ENCODE results near the gene CIC.

Gene CIC

DNA sequence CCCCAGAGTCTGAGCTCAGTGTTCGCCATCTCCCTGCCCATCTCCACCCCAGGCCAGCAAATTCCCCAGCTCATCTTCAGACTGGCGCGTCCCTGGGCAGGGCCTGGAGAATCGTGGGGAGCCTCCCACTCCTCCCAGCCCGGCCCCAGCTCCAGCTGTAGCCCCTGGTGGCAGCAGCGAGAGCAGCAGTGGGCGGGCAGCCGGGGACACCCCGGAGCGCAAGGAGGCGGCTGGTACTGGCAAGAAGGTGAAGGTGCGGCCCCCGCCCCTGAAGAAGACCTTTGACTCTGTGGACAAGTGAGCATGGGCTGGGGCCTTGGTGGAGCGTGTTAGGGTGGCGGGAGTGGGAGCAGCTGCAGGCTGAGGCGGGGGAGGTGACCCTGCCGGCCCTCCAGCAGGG lies 24.5 kb downstream of the CIC start:
- intact Hi-C loops (cut with DNase I), result no loop called here
- DNase-seq, result peak in 1 of 42 donors; percentile 12

DNA sequence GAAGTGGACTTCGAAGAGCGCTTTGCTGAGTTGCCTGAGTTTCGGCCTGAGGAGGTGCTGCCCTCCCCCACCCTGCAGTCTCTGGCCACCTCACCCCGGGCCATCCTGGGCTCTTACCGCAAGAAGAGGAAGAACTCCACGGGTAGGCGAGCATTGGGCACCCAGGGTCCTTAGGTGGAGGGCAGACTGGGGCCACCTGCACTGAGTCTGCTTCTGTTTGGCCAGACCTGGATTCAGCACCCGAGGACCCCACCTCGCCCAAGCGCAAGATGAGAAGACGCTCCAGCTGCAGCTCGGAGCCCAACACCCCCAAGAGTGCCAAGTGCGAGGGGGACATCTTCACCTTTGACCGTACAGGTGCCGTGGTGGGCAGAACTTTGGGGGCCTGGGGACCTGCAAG lies 24.9 kb downstream of the CIC start:
- intact Hi-C loops (cut with DNase I), result no loop called here

DNA sequence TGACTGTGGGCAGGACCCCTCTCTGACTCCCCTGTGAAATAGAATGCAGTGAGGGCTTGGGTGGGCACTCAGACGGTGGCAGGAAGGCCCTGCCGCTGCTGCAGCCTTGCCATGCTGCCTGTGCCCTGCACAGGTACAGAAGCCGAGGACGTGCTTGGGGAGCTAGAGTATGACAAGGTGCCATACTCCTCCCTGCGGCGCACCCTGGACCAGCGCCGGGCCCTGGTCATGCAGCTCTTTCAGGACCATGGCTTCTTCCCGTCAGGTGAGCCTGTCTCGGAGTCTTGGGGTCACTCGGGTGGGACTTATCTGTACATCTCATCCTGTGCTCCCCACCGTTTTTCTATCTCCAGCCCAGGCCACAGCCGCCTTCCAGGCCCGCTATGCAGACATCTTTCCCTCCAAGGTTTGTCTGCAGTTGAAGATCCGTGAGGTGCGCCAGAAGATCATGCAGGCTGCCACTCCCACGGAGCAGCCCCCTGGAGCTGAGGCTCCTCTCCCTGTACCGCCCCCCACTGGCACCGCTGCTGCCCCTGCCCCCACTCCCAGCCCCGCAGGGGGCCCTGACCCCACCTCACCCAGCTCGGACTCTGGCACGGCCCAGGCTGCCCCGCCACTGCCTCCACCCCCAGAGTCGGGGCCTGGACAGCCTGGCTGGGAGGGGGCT lies 25.6 kb downstream of the CIC start:
- DNase-seq, result peak in 1 of 42 donors; percentile 12
- intact Hi-C loops (cut with DNase I), result no loop called here

More for the DNA sequence above, 24.9 kb downstream of the CIC start:
- DNase-seq, result no peak

DNA sequence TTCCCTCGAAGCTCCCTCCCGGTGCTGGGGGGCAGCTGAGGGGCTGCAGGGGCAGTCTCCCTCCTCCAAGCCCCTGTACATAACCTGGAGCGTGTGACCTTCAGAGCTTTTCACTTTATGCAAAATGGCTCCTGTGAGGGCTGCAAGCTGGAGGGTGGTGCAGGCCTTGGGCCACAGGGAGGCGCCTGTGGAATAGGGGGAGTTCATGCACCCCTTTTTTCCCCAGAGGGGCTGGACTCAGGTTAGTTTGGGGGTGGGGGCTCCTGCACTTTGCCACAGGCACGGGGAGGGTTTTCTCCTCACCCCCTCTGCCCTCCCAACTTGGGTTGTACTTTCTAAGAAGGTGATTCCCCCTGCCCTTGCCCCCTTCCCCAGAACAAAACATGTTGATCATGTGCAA lies 26.3 kb downstream of the CIC start:
- DNase-seq, result no peak
- intact Hi-C loops (cut with DNase I), result no loop called here

DNA sequence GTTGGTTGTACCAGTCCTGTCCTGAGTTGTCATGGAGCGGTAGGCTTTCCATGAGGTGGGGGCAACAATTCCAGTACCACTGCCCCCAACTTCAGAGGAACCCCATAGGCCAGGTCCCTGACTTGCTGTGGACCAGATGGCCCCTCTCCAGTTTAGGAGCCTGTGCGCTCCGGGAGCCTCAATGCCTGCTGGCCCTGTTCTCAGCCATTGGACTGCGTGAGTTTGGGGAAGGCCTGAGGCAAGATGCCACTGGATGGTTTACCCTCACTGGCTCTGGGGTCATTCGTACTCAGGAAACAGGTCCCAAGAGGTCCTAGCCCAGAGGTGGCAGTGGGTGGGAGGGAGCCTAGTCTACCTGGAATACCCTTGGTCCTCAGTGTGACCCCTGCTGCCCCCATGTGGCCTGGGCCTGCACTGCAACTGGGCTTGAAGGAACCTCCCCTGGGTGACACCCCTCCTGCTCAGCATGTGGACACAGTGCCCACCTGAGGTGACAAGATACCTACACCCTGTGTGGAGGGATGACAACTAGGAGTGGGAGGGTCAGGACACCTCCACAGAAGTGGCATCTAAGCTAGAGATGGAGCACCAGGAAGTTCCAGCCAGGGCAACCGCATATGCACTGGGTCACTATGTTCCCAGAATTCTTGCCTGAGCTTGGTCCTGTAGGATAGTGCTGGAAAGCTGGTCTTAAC lies 26.9 kb downstream of the CIC start:
- DNase-seq, result peak; percentile 57 to 95 (median 88)
- intact Hi-C loops (cut with DNase I), result no loop called here

DNA sequence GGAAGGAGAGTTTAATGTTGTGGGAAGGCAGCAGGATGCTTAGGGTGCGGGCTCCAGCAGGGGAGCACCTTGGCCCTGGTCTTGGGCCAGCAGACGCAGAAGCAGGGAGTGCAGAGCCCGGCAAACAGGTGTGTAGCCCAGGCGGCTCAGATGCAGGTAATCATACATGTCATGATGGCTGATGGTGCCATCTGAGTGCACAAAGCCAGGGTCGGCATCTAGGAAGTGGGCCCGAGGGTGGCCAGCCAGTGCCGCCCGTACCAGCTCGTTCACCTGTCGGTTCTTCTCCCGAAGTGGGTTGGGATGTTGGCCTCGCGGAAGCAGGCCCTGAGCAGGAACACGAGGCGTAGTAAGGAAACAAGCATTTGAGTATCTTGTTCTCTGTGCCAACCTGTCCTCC lies 28.0 kb downstream of the CIC start:
- no peak for DNase-seq
- intact Hi-C loops (cut with DNase I), result no loop called here

DNA sequence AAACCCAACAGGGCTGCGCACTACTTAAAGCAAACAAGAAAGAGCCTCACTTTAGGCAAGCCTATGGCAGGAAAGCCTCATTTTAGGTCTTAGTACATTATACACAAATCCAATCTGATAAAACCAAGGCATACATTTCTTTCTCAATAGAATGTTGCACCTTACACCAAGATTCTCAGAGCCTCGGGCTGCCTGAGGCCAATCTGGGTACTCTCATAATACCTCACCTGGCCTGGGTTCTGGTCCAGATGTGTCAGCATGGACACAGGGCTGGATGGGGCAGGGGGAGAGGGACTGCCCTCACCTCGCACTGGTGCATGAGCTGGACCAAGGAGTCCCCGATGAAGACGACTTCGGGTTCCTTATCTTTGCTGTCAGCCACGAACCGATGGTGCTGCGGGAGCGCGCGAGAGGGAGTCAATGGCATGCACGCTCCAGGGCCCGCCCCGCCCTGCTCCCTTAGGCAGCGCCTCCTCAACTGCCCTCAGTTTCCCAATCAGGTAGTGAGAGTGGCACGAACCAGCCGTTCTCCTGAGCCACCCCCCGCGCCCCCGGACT lies 32.7 kb downstream of the CIC start, which contains the start of gene PRR19:
Gene PRR19, plus strand, starts transcription at position 487 of the 558 bp plus-strand sequence. CDS start 7,453 bp downstream, outside the sequence.
- peak in 36 of 42 donors; percentile 43 to 84 (median 66) for DNase-seq
- intact Hi-C loops (cut with DNase I), result no loop called here

DNA sequence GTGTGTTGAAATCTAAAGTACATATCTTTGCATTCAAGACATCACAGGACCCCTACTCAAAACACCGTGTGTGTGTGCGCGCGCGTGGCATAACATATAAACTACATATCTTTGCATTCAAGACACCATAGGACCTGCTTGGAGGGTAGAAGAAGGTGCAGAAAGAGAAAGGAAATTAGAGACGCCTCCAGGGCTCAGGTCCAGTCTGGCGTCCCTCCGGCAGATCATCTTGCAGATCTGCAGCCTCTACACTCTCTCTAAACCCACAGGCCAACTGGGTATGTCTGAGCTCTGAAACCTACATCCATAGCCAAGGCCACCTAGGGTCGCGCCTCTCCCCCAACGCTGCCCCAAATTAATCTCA lies 34.0 kb downstream of the CIC start:
- peak in 1 of 42 donors; percentile 9 for DNase-seq
- intact Hi-C loops (cut with DNase I), result no loop called here

DNA sequence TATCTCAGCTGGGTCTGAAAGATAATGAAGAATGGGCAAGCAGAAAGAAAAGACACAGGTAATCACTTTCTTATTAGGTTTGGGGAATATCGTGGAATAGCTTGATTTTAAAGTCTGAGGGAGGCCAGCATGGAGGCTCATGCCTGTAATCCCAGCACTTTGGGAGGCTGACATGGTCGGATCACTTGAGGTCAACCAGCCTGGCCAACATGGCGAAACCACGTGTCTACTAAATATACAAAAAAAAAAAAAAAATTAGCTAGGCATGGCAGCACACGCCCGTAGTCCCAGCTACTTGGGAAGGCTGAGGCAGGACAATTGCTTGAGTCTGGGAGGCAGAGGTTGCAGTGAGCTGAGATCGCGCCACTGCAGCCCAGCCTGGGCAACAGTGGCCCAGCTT lies 34.8 kb downstream of the CIC start:
- intact Hi-C loops (cut with DNase I), result no loop called here
- DNase-seq, result no peak

DNA sequence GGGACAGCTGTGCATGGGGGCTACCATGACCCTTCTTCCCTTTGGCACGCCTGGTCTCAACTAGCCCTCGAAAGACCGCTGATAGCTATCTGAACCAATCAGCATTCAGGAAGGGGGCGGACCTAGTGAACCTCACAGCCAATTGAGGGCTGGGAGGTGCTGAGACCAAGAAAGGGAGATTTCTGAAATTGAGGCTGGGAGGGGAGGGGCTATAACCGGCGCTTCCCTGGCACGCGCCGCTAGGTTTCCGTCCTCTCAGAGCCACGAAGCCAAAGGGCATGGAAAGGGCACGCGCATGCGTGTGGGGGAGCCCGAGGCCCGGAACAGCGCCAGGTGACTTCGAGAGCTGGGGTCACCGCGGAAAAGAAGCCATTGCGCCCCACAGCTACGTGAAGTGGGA lies 37.6 kb downstream of the CIC start:
- intact Hi-C loops (cut with DNase I), result no loop called here
- no peak for DNase-seq

DNA sequence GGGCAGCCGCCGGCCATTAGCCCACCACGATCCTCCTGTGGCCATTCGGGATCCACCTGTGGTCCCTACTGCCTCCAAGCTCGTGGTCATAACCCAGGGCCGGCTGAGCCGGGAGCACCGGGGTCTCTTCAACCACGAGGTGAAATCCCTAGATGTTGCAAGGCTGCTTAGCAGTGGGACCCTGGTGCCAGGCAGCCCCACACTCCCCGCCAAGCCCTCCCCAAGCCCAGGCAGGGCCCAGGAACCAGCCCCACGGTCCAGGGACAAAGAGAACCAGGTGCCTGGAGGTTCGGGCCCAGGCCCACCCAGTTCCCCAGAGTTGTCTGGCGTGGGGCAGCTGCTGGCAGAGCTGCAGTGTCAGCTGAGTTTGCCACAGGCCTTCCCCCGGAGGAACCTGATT lies 40.6 kb downstream of the CIC start:
- intact Hi-C loops (cut with DNase I), result no loop called here
- DNase-seq, result no peak

DNA sequence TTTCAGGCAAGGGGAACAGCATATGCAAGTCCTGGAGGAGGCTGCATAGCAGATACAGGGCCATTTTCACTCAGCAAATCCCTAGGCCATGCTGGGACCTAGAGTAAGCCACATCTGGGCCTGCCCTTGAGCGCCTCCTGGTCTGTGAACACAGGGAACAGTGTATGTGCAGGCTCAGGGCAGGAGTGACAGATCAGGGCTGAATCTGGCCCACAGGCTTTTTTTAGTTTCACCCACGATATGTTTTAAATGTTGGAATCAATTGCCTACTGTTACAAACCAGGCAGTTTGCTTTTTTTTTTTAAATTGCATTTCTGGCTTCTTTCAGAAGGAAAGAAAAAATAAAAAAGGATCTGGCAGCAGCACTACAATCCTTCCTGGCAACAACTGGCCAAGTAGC lies 42.6 kb downstream of the CIC start:
- intact Hi-C loops (cut with DNase I), result no loop called here
- peak in 16 of 42 donors; percentile 27 to 83 (median 50) for DNase-seq

DNA sequence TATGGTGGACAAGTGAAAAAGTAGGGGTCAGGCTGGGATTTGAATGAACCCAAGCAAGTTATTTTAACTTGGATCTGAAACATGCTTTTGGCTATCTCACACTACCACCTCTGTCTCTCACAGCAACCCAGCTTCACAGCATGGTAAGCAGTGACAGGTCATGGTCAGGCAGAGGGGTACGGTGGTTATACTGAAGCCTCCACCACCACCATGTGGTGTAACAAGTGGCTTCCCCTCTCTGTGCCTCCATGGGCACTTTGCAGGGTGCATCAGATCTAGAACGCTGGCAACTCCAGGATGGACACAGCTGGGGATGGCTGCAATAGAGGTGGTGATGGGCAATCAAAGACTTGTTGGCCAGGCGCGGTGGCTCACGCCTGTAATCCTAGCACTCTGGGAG lies 43.3 kb downstream of the CIC start:
- no peak for DNase-seq
- intact Hi-C loops (cut with DNase I), result no loop called here

DNA sequence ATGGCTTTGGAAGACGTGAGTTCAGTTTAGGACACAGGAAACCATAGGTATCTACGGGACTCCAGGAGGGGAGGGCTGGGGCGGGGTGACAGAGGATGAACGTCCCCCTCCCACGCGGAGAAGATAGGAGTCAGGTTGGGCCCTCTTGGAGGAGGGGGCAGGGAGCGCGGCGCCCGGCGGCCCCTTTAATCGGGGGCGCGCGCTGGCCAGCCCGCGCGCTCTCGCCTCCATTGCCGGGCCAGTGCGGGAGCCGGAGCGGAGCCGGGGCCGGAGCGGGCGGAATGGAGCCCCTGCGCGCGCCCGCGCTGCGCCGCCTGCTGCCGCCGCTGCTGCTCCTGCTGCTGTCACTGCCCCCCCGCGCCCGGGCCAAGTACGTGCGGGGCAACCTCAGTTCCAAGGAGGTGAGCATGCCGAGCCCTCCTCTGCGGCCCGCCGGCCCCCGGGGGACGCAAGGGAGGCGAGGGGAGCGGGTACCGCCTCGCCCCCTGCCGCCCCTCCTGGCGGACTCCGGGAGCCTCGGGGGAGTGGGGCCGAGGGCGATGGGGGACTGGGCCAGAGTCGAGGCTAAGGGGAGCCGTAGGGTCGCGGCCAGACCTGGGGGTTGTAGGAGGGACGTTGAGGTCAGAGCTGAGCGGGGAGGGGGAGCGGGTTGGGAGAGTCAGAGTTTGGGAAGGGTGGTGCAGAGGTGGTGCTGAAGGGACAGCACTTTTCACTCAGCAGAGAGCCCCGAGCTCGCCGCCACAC lies 44.2 kb downstream of the CIC start, which contains the start of gene TMEM145:
Gene TMEM145, plus strand, starts transcription at position 214 of the 744 bp plus-strand sequence. Its CDS starts 68 bp downstream, at position 282.
- intact Hi-C loops (cut with DNase I), result no loop called here
- DNase-seq, result peak in 41 of 42 donors; percentile 23 to 88 (median 70)

DNA sequence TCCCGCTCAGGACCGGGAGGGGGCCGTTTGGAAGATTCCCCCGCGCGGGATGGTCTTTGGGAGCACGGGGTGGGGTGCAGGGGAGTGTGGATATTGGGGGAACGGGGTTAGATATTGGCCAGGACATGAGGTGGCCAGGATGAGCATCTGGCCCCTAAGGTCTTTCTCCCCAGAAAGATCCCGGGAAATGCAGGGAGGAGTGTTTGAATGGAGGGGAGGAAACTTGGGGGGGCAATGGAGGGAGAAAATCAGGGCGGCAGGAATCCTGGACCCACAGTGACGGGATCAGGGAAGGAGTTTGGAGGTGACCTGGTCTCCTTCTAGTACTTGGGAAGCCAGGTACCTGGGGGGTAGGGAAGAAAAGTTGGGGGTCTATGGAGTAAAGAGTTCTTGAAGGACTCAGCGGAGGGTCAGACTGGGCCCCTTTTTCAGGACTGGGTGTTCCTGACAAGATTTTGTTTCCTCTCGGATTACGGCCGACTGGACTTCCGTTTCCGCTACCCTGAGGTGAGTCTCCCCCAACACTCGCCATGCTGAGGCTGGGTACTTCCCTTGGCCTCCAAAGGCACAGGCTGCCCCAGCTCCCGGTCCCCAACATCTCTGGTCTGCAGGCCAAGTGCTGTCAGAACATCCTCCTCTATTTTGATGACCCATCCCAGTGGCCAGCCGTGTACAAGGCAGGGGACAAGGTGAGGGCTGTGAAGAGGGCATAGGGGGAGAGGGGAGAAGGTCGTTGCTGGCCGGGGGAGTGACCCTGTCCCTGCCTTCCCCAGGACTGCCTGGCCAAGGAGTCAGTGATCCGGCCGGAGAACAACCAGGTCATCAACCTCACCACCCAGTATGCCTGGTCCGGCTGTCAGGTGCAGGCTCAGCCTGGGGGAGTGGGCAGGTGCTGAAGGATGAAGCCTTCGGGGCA lies 45.0 kb downstream of the CIC start:
- intact Hi-C loops (cut with DNase I), result no loop called here
- no peak for DNase-seq

DNA sequence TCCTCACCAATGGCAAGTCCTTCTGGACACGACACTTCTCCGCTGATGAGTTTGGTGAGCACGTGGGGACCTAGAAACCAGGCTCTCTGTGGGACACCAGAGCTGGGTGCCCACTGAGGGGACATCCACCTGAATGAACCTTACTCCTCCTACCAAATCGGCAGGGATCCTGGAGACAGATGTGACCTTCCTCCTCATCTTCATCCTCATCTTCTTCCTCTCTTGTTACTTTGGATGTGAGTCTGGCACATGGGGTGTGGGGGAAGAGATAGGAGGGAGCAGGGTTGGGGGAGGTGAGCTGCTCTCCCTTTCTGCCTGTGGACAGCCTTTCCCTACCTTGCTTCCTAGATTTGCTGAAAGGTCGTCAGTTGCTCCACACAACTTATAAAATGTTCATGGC lies 46.0 kb downstream of the CIC start:
- no peak for DNase-seq
- intact Hi-C loops (cut with DNase I), result no loop called here

DNA sequence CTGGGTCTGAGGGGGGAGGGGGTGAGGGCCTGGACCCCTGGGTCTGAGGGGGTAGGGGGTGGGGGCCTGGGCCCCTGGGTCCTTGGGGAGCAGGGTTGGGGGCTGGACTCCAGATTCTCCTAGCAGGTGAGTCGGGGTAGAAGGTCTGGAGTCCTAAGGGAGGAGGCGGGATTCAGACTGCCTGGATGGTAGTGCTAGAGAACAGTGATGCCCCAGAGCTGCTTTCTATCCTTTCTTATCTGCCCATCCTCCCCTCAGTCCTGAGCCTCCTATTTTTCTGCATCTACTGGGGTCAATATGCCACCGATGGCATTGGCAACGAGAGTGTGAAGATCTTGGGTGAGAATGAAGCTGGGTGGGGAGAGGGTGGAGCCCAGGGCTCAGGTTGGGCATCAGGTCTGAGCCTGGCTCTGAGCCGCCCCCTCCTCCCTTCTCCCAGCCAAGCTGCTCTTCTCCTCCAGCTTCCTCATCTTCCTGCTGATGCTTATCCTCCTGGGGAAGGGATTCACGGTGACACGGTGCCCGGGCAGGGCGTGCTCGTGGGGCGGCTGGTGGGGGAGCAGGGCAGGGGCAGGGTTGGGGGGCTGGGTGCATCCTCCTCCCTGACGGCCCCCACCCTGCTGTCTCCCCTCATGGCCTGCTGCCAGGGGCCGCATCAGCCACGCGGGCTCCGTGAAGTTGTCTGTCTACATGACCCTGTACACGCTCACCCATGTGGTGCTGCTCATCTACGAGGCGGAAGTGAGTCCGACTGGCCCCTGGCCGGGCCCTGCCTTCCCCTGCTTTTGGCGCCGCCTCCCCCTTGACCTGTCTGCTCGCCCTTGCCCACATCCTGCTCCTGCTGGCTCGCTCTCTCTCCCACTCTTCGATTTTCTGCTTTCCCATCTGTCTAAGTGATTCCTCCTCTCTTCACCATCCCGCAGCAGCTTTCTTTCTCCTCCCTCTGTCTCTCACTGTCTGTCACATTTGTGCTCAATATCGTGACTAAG lies 47.5 kb downstream of the CIC start:
- peak in 27 of 42 donors; percentile 19 to 69 (median 38) for DNase-seq
- intact Hi-C loops (cut with DNase I), result no loop called here

DNA sequence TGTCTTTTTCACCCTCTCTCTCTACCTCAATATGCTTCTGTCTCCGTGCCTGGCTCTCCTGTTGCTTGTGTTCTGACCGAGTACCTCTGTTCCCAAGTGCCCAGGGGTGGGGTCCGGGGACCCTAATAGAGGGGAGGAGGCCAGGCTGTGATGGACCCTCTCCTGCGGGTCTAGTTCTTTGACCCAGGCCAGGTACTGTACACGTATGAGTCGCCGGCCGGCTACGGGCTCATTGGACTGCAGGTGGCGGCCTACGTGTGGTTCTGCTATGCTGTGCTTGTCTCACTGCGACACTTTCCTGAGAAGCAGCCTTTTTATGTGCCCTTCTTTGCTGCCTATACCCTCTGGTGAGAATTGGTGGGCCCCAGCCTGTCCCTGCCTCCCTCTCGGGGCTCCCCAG lies 48.5 kb downstream of the CIC start:
- intact Hi-C loops (cut with DNase I), result no loop called here
- no peak for DNase-seq

Data from head of caudate nucleus (tissue), 42 donors.